GM21529 (cell line): ENCODE data around the gene MYF6.
"Not testable (repeated sequence)": the region's sequence is repeated elsewhere in the genome, so short reads cannot be mapped to it uniquely, and the experiment has no call there.

ENCODE experiments used
- ATAC-seq: cut with Tn5 transposase; IDR thresholded peaks from one replicate; pipeline ENCODE4 v1.9.1; 2021; ENCODE audit not compliant: unreplicated experiment

Gene MYF6

GRCh38 chr12:80707126-80707829, at the start of gene MYF6:
TSS of gene MYF6 (plus strand) at chr12:80707634. CDS start at chr12:80707720, 86 bp downstream.
- ATAC-seq = no peak

DNA sequence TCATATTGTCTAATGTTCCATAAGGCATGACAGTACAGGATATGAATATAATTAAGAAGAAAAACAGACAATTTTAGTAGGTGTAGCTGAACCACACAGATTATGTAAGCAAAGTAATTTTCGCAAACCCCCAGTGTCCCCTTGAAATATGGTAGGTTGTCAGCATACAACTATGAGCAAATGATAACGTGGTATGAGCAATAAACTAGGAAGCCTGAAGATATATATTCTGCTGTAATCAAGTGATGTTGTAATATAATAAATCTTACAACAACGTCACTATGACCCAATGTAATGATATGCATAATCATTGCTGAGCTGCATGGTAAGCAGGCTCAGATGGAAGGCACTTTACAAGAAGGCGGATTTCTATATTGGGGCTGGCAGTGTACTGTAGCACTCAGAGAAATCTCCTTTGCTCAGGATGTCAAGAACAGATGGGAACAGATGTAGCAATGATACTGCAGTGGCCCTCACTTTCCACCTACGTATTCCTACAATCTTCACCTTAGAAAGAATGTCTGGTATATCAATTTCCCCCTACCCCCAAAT, 47.8 kb upstream of the MYF6 start:
- ATAC-seq = no peak

- ATAC-seq = no peak
Observed at GRCh38 chr12:80662586-80662985, 44.8 kb upstream of the MYF6 start.

DNA sequence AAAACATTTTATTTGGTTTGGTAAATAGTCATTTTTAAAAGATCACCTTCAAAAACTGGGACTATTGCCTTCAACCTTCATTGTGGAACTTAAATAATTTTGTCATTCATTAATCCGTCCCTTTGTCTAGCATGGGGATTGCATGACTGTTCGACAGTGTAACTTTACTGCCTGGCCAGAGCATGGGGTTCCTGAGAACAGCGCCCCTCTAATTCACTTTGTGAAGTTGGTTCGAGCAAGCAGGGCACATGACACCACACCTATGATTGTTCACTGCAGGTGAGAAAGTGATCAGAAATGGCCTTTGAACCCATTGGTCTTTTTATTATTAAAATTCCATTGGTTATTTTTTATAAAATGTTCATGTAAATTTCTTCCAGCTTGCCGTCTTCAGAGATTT, 37.2 kb upstream of the MYF6 start:
- ATAC-seq = no peak

GRCh38 chr12:80676042-80676636, 31.3 kb upstream of the MYF6 start:
- ATAC-seq = not testable (repeated sequence)

- ATAC-seq = no peak
Observed at GRCh38 chr12:80676856-80677255, 30.6 kb upstream of the MYF6 start.

GRCh38 chr12:80677994-80678393, 29.4 kb upstream of the MYF6 start:
- no peak for ATAC-seq

- no peak for ATAC-seq
Observed at GRCh38 chr12:80679346-80680131, 27.9 kb upstream of the MYF6 start.

- peak; percentile 88 for ATAC-seq
Observed at GRCh38 chr12:80681287-80681686, 26.1 kb upstream of the MYF6 start.

- no peak for ATAC-seq
Observed at GRCh38 chr12:80681786-80682185, 25.6 kb upstream of the MYF6 start.

DNA sequence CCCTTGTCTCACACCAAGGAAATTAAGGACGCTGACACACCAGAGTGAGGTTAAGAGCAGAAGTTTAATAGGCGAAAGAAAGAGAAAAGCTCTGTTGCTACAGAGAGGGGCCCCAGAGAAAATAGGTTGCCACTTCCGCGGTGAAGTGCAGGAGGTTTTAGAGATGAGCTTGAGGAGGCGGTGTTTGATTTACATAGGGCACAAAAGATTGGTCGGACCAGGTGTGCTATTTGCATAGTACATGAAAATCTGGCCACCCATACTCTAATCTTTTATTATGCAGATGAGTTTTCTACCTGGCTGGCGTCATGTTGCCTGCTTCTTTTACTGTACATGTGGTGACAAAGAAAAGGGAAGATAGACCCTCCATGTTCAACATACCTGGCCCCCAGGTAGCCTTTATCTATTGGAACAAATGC, 23.3 kb upstream of the MYF6 start:
- no peak for ATAC-seq

DNA sequence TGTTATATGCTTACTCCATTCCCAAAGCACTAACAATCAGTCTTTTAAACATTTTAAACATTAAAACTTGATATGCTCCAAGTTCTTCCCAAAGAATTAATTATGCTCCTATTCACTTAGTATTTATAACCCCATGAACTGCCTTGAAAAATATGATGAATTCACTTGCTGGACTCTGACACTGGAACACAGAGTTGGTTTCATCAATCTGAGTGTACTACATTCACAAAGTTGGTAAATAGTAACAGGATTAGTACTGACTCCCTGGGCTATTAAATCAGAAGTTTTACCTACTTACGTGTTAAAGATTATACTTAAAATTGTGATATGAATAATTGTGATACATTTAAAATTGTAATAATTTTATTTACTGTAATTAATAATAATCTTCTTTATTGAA, 17.3 kb upstream of the MYF6 start:
- ATAC-seq = no peak

DNA sequence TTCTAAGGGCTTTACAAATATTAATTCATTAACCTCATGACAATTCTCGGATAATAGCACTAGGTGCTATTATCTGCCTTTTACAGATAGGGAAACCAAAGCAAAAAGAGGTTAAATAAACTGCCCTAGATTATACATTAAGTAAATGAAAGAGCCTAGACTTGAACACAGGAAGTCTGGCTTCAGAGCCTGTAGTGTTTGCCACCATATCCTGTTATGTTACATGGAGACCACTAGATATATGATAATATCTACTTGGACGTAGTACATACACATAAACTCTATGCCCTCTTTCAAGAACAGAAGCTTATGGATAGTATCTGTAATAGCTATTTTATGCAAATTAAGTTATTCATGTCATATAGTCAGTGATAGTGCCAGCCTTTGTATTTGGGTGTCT, 16.9 kb upstream of the MYF6 start:
- ATAC-seq = no peak

DNA sequence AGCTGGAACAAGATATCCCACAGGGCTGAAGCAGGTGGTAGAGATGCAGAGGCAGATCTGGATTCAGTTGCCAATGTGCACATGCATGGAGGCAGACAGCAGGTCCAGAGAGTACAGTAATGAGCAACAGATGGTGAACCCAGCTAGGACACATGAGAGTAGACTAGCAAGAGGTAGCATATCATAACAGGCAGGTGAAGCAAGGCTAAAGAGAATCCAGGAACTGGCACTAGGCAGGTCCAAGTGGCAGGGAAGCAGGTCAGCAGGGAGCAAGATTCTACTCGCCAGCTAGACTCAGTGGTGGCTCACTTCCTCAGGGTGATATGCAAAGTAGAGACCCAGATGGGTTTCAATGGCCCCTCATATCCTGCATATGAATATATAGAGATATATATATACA, 15.3 kb upstream of the MYF6 start:
- ATAC-seq = peak; percentile 69

- no peak for ATAC-seq
Observed at GRCh38 chr12:80697270-80697887, 10.1 kb upstream of the MYF6 start.

- no peak for ATAC-seq
Observed at GRCh38 chr12:80698256-80698655, 9.2 kb upstream of the MYF6 start.

DNA sequence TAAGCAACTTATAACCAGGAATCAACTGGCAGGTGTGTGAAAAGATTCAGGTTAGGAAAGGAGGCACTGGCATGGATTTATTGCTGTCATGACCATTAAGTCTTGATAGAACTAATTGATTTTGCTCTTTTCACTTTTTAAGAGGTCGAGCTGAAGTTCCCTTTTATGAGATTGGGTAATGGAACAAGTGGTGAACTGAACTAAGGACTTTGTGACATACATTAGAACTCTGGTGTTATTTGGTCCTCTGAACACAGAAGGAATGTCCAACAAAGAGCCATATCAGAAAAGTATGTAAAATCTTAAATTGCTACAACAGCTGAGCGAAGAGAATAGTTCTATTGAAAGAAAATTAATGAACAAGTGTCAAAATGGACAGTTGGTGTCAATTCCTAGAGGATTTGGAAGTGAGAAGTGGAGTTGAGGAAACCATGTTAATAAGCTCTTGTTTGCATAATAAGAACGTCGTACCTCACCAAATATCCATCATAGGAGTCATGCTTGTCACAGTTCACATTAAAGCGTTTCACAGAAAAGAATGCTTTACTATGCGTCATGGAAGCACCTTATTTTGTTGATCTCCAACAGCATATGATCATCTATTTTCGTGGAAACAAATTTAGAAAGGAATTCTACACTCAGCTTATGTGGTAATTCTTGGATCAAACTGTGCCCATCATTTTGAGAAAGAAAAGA, 8.4 kb upstream of the MYF6 start:
- no peak for ATAC-seq

DNA sequence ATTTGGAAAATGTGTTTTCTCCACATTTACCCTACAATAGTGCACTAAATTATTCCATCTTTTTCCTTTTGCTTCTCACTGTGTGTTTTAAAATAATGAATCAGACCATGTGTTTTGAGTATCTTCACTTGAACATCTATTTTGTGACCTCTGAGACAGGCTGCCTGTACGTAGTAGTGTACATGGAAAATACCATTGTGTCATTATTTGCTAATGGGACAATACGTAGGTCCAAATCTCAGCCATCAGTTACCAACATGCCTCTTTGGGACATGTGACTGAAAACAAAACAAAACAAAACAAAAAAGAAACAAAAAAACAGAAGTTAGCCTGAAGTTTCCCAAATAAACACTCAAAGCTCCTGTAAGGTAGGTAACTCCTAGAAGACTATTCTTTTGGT, 7.1 kb upstream of the MYF6 start:
- ATAC-seq = no peak

DNA sequence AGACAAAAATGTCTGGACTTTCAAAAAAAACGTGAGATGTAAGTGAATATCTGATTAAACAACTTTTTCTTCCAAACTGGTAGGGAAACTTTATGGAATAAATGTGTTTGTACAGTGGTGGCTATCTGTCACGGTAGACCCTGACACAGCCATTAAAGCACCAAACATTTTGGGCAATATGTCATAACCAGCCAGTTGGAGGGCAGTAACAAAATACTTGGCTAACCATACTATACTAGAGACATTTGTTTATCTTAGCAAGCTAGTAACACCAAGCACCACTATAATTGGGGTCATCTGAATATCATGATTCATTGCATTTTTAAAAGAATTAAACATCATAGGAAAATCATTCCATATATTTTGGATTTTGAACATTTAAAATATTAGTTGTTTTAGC, 6.0 kb upstream of the MYF6 start:
- ATAC-seq = no peak

DNA sequence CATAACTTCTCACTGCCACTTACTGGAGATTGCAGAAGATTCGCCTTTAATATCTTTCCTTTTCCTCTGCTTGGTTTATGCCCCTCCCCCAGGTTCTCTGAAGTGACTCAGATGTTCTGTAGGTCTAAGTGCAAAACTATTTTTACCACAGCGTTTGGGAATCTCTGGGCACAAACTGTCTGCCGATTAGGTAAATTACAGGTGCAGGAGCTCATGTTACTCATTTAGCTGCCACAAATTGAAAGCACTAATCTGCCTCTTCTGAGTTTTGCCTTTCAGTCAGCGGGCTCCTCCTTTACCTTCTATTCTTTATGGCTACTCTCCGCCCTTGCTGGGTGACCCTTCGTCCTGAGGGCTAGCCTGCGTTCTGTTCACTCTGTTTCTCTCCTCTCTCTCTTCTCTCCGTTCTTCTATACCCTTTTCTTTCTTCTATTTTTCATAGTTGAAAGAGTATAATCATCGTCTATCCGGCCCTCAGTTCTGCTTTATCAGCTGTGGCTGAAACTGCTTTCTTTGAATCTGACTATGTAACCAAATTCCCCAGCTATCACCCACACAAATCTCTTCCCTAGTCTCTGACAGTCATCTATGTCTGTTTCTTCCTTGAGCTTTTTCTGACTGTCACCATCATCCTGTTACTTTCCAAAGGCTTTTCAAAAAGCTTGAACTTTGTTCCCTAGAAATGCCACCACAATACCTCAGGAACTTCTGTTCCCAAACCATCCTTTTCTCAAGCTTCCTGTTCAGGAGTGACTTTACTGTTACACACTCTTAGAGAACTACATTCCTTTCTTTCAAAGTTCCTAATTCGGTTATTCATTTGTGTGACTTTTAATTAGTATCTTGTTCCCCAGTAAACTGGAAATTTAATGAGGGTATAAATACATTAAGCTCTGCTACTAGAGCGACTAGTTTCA, 4.3 kb upstream of the MYF6 start:
- ATAC-seq = peak; percentile 87
